H1 (cell line): ENCODE data around the gene NALF2. TPM values are rescaled to one million over a fixed set of nuclear protein-coding genes. Genes with fewer than 3 reads are reported as not detected.

ENCODE experiments used
- CTCF ChIA-PET: fragments of 300-600 bp; sonication (Branson Sonifier 250); formaldehyde crosslinking; loops from one replicate; lab custom pipeline; 2021; ENCODE audit not compliant: partially characterized antibody; lab: Charles Lee
- POLR2A ChIA-PET: fragments of 300-600 bp; sonication (Branson Sonifier 250); formaldehyde crosslinking; loops from one replicate; lab custom pipeline; 2021; ENCODE audit warnings: inconsistent platforms; ENCODE audit not compliant: partially characterized antibody; lab: Charles Lee
- DNase-seq, 2 experiments: peaks; one replicate each; pipeline versions ENCODE4 v3.0.0 to v3.0.0-alpha.2; 2010 to 2022; ENCODE audit warnings: low spot score in 2 of 2, low read depth in 1 of 2, mixed read lengths in 1 of 2
- FAIRE-seq: peaks from 2 replicates; lab custom pipeline; 2011; peaks lifted over from hg19 to GRCh38; lab: Jason Lieb, UNC
- H2AFZ ChIP-seq: 2 replicates; pipeline ENCODE4 v1.8.1; 2012; ENCODE audit warnings: low read length, inconsistent platforms
- H2AK5ac ChIP-seq: 2 replicates; pipeline ENCODE4 v1.6.1; 2013; ENCODE audit warnings: low read depth, low read length
- H2BK120ac ChIP-seq: replicated peaks from 2 replicates; pipeline ENCODE3; 2013; ENCODE audit warnings: low read depth, low read length, inconsistent platforms
- H2BK12ac ChIP-seq: 2 replicates; pipeline ENCODE4 v1.6.1; 2013; ENCODE audit warnings: low read depth, low read length
- H2BK15ac ChIP-seq: 2 replicates; pipeline ENCODE4 v1.6.1; 2013; ENCODE audit warnings: low read length
- H2BK20ac ChIP-seq: 2 replicates; pipeline ENCODE4 v1.6.1; 2013; ENCODE audit warnings: low read length
- H2BK5ac ChIP-seq: 2 replicates; pipeline ENCODE4 v1.6.1; 2013; ENCODE audit warnings: low read depth, low read length
- H3K14ac ChIP-seq: 2 replicates; pipeline ENCODE4 v1.6.1; 2013; ENCODE audit warnings: inconsistent platforms; ENCODE audit not compliant: insufficient read length
- H3K18ac ChIP-seq: 2 replicates; pipeline ENCODE4 v1.6.1; 2013; ENCODE audit warnings: low read length; ENCODE audit errors: extremely low read depth
- H3K23ac ChIP-seq: 2 replicates; pipeline ENCODE4 v1.6.1; 2013; ENCODE audit warnings: inconsistent platforms; ENCODE audit not compliant: insufficient read length
- H3K23me2 ChIP-seq: 2 replicates; pipeline ENCODE4 v1.6.1; 2013; ENCODE audit warnings: low read depth, low read length
- H3K27ac ChIP-seq: 2 replicates; pipeline ENCODE4 v1.6.1; 2011; ENCODE audit warnings: low read depth, low read length, inconsistent platforms
- H3K27me3 ChIP-seq, 4 experiments: replicated peaks in 1 of 4; 1 replicate in 1 of 4; 2 replicates in 3 of 4; pipeline versions ENCODE4 v1.6.1 to v1.8.1; 2011 to 2013; ENCODE audit warnings: low read length in 3 of 4, mild to moderate bottlenecking in 3 of 4, inconsistent platforms in 2 of 4, mixed read lengths in 2 of 4, moderate library complexity in 1 of 4; ENCODE audit not compliant: control insufficient read depth in 3 of 4, insufficient read depth in 3 of 4; ENCODE audit errors: extremely low read depth in 1 of 4
- H3K36me3 ChIP-seq, 4 experiments: 2 replicates each; pipeline versions ENCODE4 v1.6.1 to v1.8.1; 2011 to 2013; ENCODE audit warnings: mild to moderate bottlenecking in 4 of 4, low read length in 3 of 4, moderate library complexity in 2 of 4, control low read depth in 1 of 4, inconsistent platforms in 1 of 4; ENCODE audit not compliant: insufficient read depth in 4 of 4, control insufficient read depth in 2 of 4
- H3K4ac ChIP-seq: replicated peaks from 2 replicates; pipeline ENCODE3; 2013; ENCODE audit warnings: low read length, low read depth, mixed read lengths, inconsistent platforms; ENCODE audit not compliant: insufficient read length
- H3K4me1 ChIP-seq, 4 experiments: replicated peaks in 1 of 4; 1 replicate in 1 of 4; 2 replicates in 3 of 4; pipeline versions ENCODE4 v1.6.1 to v1.8.1; 2011 to 2013; ENCODE audit warnings: low read length in 3 of 4, inconsistent platforms in 2 of 4, mixed read lengths in 1 of 4; ENCODE audit not compliant: insufficient read depth in 4 of 4, control insufficient read depth in 3 of 4
- H3K4me2 ChIP-seq, 2 experiments: 2 replicates each; pipeline versions ENCODE4 v1.6.1 to v1.8.1; 2011 to 2013; ENCODE audit warnings: low read depth in 2 of 2, low read length in 2 of 2, control low read depth in 1 of 2, inconsistent platforms in 1 of 2, mild to moderate bottlenecking in 1 of 2; ENCODE audit not compliant: insufficient read depth in 1 of 2
- H3K4me3 ChIP-seq, 4 experiments: fragments of 200-600, 300-600 bp in 1 of 4; sonication (generic), shearing (Covaris generic), sonication (Bioruptor Twin) in 1 of 4; 2 replicates each; pipeline versions ENCODE4 v1.5.1 to v1.8.1; 2011 to 2016; ENCODE audit warnings: low read length in 4 of 4, low read depth in 3 of 4, control low read depth in 2 of 4, inconsistent platforms in 2 of 4, mild to moderate bottlenecking in 2 of 4, mixed read lengths in 1 of 4, moderate library complexity in 1 of 4; ENCODE audit not compliant: insufficient read depth in 2 of 4; ENCODE audit errors: extremely low read depth in 1 of 4
- H3K56ac ChIP-seq: replicated peaks from 2 replicates; pipeline ENCODE3; 2013; ENCODE audit warnings: low read depth, mild to moderate bottlenecking, mixed read lengths, low read length, inconsistent platforms; ENCODE audit not compliant: insufficient read length
- H3K79me1 ChIP-seq: 2 replicates; pipeline ENCODE4 v1.6.1; 2013; ENCODE audit warnings: low read depth, low read length, control low read depth
- H3K79me2 ChIP-seq, 2 experiments: 2 replicates each; pipeline versions ENCODE4 v1.6.1 to v1.8.1; 2012 to 2013; ENCODE audit warnings: low read length in 2 of 2, mild to moderate bottlenecking in 2 of 2, inconsistent platforms in 1 of 2; ENCODE audit not compliant: insufficient read depth in 2 of 2, control insufficient read depth in 1 of 2
- H3K9ac ChIP-seq, 4 experiments: replicated peaks in 1 of 4; 1 replicate in 1 of 4; 2 replicates in 3 of 4; pipeline versions ENCODE4 v1.6.1 to v1.8.1; 2011 to 2013; ENCODE audit warnings: low read depth in 3 of 4, low read length in 3 of 4, control low read depth in 2 of 4, mild to moderate bottlenecking in 2 of 4, moderate library complexity in 2 of 4, inconsistent platforms in 1 of 4; ENCODE audit errors: extremely low read depth in 1 of 4
- H3K9me3 ChIP-seq, 2 experiments: 2 replicates each; pipeline versions ENCODE4 v1.6.1 to v1.8.1; 2012 to 2013; ENCODE audit warnings: mild to moderate bottlenecking in 2 of 2, moderate library complexity in 2 of 2, control low read depth in 1 of 2, inconsistent platforms in 1 of 2, low read depth in 1 of 2, low read length in 1 of 2, mixed read lengths in 1 of 2; ENCODE audit not compliant: insufficient read depth in 2 of 2
- H4K20me1 ChIP-seq, 2 experiments: replicated peaks in 1 of 2; 2 replicates each; pipeline versions ENCODE3 to v1.8.1; 2011 to 2013; ENCODE audit warnings: inconsistent platforms in 2 of 2, low read length in 2 of 2, mild to moderate bottlenecking in 1 of 2; ENCODE audit not compliant: insufficient read depth in 2 of 2, control insufficient read depth in 1 of 2
- H4K5ac ChIP-seq: 2 replicates; pipeline ENCODE4 v1.6.1; 2013; ENCODE audit warnings: low read length, low read depth, mixed read lengths, inconsistent platforms; ENCODE audit not compliant: insufficient read length
- H4K8ac ChIP-seq: 2 replicates; pipeline ENCODE4 v1.8.0; 2013; ENCODE audit warnings: mild to moderate bottlenecking, moderate library complexity, low read length, inconsistent platforms; ENCODE audit not compliant: insufficient read depth; ENCODE audit errors: extremely low read depth
- H4K91ac ChIP-seq: replicated peaks from 2 replicates; pipeline ENCODE3; 2013; ENCODE audit warnings: low read length, mixed read lengths, inconsistent platforms; ENCODE audit not compliant: insufficient read length
- BCL11A ChIP-seq, 2 experiments: IDR thresholded peaks; one replicate each; pipeline ENCODE4 v1.6.1; 2011; ENCODE audit warnings: low read depth in 2 of 2, low read length in 2 of 2, mild to moderate bottlenecking in 2 of 2
- BRCA1 ChIP-seq: IDR thresholded peaks from 2 replicates; pipeline ENCODE4 v1.6.1; 2012; ENCODE audit warnings: low read depth, low read length, improper control_type of control experiment
- CBX5 ChIP-seq: fragments of 300-800, 300-1000 bp; sonication (generic); IDR thresholded peaks from 2 replicates; pipeline ENCODE4 v1.7.1; 2016; ENCODE audit warnings: antibody characterized with exemption, low read length, low read depth
- EGR1 ChIP-seq: IDR thresholded peaks from 2 replicates; pipeline ENCODE4 v1.6.1; 2011; ENCODE audit warnings: low read depth, low read length, borderline replicate concordance
- FOSL1 ChIP-seq: IDR thresholded peaks from 2 replicates; pipeline ENCODE4 v1.6.1; 2011; ENCODE audit warnings: mild to moderate bottlenecking, low read depth, low read length, moderate library complexity; ENCODE audit not compliant: insufficient read depth
- GABPA ChIP-seq: IDR thresholded peaks from 2 replicates; pipeline ENCODE4 v1.6.1; 2011; ENCODE audit warnings: mild to moderate bottlenecking, low read length, moderate library complexity, borderline replicate concordance; ENCODE audit not compliant: insufficient read depth
- HDAC2 ChIP-seq, 2 experiments: fragments of 300-600 bp in 1 of 2; sonication (generic) in 1 of 2; IDR thresholded peaks; 2 replicates each; pipeline ENCODE4 v1.6.1; 2011 to 2012; ENCODE audit warnings: low read depth in 2 of 2, low read length in 2 of 2, mild to moderate bottlenecking in 2 of 2, moderate library complexity in 2 of 2, borderline replicate concordance in 1 of 2, inconsistent platforms in 1 of 2
- JUND ChIP-seq: IDR thresholded peaks from 2 replicates; pipeline ENCODE4 v1.6.1; 2011; ENCODE audit warnings: mild to moderate bottlenecking, improper control_type of control experiment, low read length
- RNF2 ChIP-seq: fragments of 200-900, 300-1000 bp; sonication (generic); IDR thresholded peaks from 2 replicates; pipeline ENCODE4 v1.7.1; 2016; ENCODE audit warnings: borderline replicate concordance, low read depth, mild to moderate bottlenecking, antibody characterized with exemption, low read length; ENCODE audit not compliant: poor library complexity, severe bottlenecking; ENCODE audit errors: missing control alignments
- RXRA ChIP-seq: IDR thresholded peaks from 2 replicates; pipeline ENCODE4 v1.6.1; 2011; ENCODE audit warnings: low read depth, mild to moderate bottlenecking, low read length, moderate library complexity; ENCODE audit not compliant: insufficient read depth
- SP1 ChIP-seq: IDR thresholded peaks from 2 replicates; pipeline ENCODE4 v1.6.1; 2011; ENCODE audit warnings: low read depth, low read length
- SP4 ChIP-seq: IDR thresholded peaks from 2 replicates; pipeline ENCODE4 v1.6.1; 2012; ENCODE audit warnings: low read length, inconsistent platforms
- YY1 ChIP-seq: IDR thresholded peaks from 2 replicates; pipeline ENCODE4 v1.6.1; 2011; ENCODE audit warnings: low read depth, mild to moderate bottlenecking, low read length
- ZNF274 ChIP-seq: IDR thresholded peaks from 2 replicates; pipeline ENCODE4 v1.7.0; 2012; ENCODE audit warnings: low read length, borderline replicate concordance; ENCODE audit errors: extremely low read depth
- WGBS, 2 experiments: shearing (Covaris generic) in 1 of 2; methylation state at CpG; one replicate each; pipeline versions ENCODE4 v1.1.6 to v1.1.7; 2013 to 2015; ENCODE audit warnings: low lambda C conversion rate in 2 of 2, mixed read lengths in 2 of 2, inconsistent platforms in 1 of 2, low coverage in 1 of 2, missing lambda C conversion rate in 1 of 2; ENCODE audit not compliant: insufficient replicate concordance in 2 of 2, insufficient coverage in 1 of 2, insufficient read length in 1 of 2; ENCODE audit errors: extremely low coverage in 1 of 2, missing lambda C conversion rate in 1 of 2; 5-methylcytosine and 5-hydroxymethylcytosine counted together
- polyA plus RNA-seq, 7 experiments: library from polyadenylated mRNA; depleted of rRNA in 3 of 7; stranded (reverse) in 5 of 7; unstranded in 2 of 7; fragments of >200 nt in 5 of 7; fragments of 200-250 nt in 2 of 7; gene quantifications; 1 replicate in 5 of 7; 2 replicates in 1 of 7; 4 replicates in 1 of 7; pipeline versions ENCODE4 v1.2.1 to v1.2.3, GENCODE V29; 2011 to 2013; ENCODE audit warnings: missing spikeins in 2 of 7, mixed read lengths in 2 of 7
- total RNA-seq: library from RNA; stranded (reverse); fragmentation: NEBNext Ultra II Directional; extraction: Animal tissue kit (Norgen Biotek cat#: 25700); gene quantifications from 2 replicates; pipeline ENCODE4 v1.2.1, GENCODE V29; 2021

NALF2 gene
- total and polyA plus RNA-seq, 2 of the 8 experiments (the other 6 are each of a cell fraction or from before 2014, with no cell fraction given), result 7.5 to 15.6 TPM

DNA sequence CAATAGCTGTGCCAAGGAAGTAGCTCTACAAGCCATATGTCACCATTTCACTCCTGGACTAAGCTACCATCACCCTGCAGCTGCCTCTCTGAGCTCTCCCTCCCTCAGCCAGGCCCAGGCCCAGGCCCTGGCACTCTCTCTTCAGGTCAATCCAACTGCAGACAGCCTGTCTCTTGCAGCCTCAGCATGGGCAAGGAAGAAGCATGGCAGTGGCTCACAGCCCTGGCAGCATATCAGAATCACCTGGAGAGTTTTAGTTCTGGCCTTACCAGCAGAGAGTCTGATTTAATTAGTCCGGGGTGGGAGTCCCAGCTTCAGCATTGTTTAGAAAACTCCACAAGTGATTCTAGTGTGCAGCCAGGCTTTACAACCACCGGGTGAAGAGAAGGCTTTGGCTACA, 31.5 kb downstream of the NALF2 start:
- WGBS, 2 experiments, result 94% methylated on average over 2 of the region's 2 CpGs; no CpG with 5 or more reads in 1 of the 2 experiments
- no peak overlapping the region for H2AFZ ChIP-seq
- no peak overlapping the region for H3K4me3 ChIP-seq
- H3K79me2 ChIP-seq, result no peaks in the 10 kb centered on the region
- H3K9ac ChIP-seq, result no peak overlapping the region
- H4K91ac ChIP-seq, result no peak overlapping the region
- H4K5ac ChIP-seq, result no peak overlapping the region
- no peak overlapping the region for H3K4me2 ChIP-seq
- H2BK15ac ChIP-seq, result no peak overlapping the region
- no peak overlapping the region for H2BK5ac ChIP-seq
- H4K20me1 ChIP-seq, result no peaks in the 10 kb centered on the region
- H3K4me1 ChIP-seq, result peaks cover 0 to 2% (median 0%) of the 10 kb centered on the region in 4 experiments; a peak in 2 of 7 replicates
- no peak for DNase-seq
- FAIRE-seq, result no peak
- H2BK12ac ChIP-seq, result no peak overlapping the region
- no peak overlapping the region for H3K27ac ChIP-seq
- no peak overlapping the region for H3K18ac ChIP-seq
- no peaks in the 10 kb centered on the region for H3K36me3 ChIP-seq
- no peaks in the 10 kb centered on the region; a peak in 1 of 7 replicates for H3K27me3 ChIP-seq
- H4K8ac ChIP-seq, result no peak overlapping the region; the same call in 1 of the 2 replicates
- H2BK20ac ChIP-seq, result no peak overlapping the region
- H3K23me2 ChIP-seq, result no peaks in the 10 kb centered on the region; the same call in 1 of the 2 replicates
- no peak overlapping the region for H2AK5ac ChIP-seq
- H3K14ac ChIP-seq, result no peak overlapping the region
- H3K56ac ChIP-seq, result no peak overlapping the region
- H3K79me1 ChIP-seq, result no peaks in the 10 kb centered on the region
- H3K23ac ChIP-seq, result no peak overlapping the region
- peaks cover 4 to 7% of the 10 kb centered on the region in 2 experiments; a peak in 1 of 4 replicates for H3K9me3 ChIP-seq
- POLR2A ChIA-PET, result no interaction called here
- CTCF ChIA-PET, result interaction anchor here (0.9 kb wide), 1 partner anchor 83 kb away, joined by 3 read pairs; no protein-coding TSS in a partner anchor
- no peak overlapping the region for H3K4ac ChIP-seq
- H2BK120ac ChIP-seq, result no peak overlapping the region
- TF ChIP-seq EGR1 (no peak), RXRA (no peak), ZNF274 (no peak), BCL11A (IDR thresholded peaks at IDR 0.05; ENCODE audit: low read depth in 2 of 2, low read length in 2 of 2) (no peak), SP4 (no peak), SP1 (no peak), FOSL1 (no peak), RNF2 (no peak), HDAC2 (IDR thresholded peaks at IDR 0.05; ENCODE audit: borderline replicate concordance in 1 of 2, low read depth in 2 of 2, low read length in 2 of 2) (no peak), YY1 (no peak), BRCA1 (no peak), GABPA (no peak), JUND (no peak), CBX5 (no peak)
